ENCODE measurements around the gene DAB1. TPM values are rescaled to one million over a fixed set of nuclear protein-coding genes. Genes with fewer than 3 reads are reported as not detected.

DAB1 gene
- total RNA-seq, 1 donor from 2014 or later = 19.1 TPM

DNA sequence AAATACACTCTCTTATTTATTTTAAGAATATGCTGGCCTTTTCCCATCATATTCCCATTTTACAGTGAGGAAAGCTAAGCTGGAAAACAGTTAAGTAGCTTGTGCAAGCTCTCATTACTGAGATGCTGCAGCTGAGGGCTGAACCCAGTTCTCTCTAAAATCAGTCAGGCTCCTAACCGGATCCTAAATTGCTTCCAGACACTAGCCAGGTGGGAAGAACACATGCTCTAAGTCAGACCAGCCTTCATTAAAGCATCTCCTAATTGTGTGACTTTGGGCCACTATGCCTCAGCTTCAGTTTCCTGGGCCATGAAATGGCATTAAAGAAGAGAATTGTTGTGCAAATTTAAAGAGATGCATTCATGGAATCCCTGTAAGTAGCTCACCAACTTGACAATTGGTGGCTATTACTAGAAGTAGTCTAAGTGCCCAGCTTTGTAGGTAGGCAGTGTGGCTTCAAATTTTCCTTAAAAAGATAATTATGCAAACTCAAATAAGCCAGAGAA lies 228.4 kb downstream of the DAB1 start:
- Mint-ChIP-seq H3K9me3 (ENCODE audit: unreplicated experiment) (no peaks in the 10 kb centered on the region), H3K4me3 (ENCODE audit: unreplicated experiment) (no peak overlapping the region), H3K4me1 (ENCODE audit: unreplicated experiment) (peaks cover 16% of the 10 kb centered on the region), H3K36me3 (ENCODE audit: low read depth, unreplicated experiment) (no peaks in the 10 kb centered on the region), H3K27me3 (ENCODE audit: unreplicated experiment) (peaks cover 3% of the 10 kb centered on the region), H3K27ac (ENCODE audit: unreplicated experiment) (no peak overlapping the region)
- TF ChIP-seq, protein P1, sequence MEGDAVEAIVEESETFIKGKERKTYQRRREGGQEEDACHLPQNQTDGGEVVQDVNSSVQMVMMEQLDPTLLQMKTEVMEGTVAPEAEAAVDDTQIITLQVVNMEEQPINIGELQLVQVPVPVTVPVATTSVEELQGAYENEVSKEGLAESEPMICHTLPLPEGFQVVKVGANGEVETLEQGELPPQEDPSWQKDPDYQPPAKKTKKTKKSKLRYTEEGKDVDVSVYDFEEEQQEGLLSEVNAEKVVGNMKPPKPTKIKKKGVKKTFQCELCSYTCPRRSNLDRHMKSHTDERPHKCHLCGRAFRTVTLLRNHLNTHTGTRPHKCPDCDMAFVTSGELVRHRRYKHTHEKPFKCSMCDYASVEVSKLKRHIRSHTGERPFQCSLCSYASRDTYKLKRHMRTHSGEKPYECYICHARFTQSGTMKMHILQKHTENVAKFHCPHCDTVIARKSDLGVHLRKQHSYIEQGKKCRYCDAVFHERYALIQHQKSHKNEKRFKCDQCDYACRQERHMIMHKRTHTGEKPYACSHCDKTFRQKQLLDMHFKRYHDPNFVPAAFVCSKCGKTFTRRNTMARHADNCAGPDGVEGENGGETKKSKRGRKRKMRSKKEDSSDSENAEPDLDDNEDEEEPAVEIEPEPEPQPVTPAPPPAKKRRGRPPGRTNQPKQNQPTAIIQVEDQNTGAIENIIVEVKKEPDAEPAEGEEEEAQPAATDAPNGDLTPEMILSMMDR (IDR thresholded peaks at IDR 0.05; ENCODE audit: unreplicated experiment) = no peak
- no peak for DNase-seq (ENCODE audit: low spot score)

DNA sequence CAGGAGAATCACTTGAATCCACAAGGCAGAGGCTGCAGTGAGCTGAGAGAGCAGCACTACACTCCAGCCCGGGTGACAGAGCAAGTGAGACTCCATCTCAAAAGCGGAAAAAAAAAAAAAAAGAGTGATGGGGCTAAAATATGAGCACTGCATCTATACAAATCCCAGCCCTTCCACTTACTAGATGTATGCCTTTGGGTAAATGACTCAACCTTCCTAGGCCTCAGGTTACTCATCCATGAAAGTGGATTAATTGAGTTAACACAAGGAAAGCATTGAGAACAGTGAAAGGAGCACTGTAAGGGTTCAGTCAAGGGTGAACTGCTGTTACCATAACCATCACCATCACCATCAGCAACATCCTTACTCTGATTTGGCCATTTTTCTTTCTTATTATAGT lies 231.6 kb downstream of the DAB1 start:
- no peak for DNase-seq (ENCODE audit: low spot score)
- Mint-ChIP-seq H3K36me3 (ENCODE audit: low read depth, unreplicated experiment) (no peaks in the 10 kb centered on the region), H3K27ac (ENCODE audit: unreplicated experiment) (no peak overlapping the region), H3K9me3 (ENCODE audit: unreplicated experiment) (no peaks in the 10 kb centered on the region), H3K27me3 (ENCODE audit: unreplicated experiment) (peaks cover 3% of the 10 kb centered on the region), H3K4me3 (ENCODE audit: unreplicated experiment) (no peak overlapping the region), H3K4me1 (ENCODE audit: unreplicated experiment) (no peaks in the 10 kb centered on the region)
- TF ChIP-seq, protein P1 (IDR thresholded peaks at IDR 0.05; ENCODE audit: unreplicated experiment) = no peak

DNA sequence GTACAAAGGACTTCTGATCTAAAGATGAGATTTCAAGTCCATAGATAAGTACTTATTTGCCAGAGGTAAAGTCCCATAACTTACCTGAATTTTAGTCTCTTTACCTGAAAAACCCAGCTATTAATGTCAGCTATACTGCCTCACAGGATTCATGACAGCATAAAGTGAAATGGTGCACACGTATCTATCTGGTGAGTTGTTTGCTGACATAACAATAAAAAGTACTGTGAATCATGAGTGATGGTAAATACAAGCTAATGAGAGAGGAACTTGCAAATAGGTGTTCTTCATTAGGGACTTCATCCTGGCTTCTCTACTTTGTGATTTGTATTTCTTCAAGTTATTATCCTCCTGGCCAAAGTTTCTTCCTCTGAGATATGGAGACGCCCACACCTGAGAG lies 233.0 kb downstream of the DAB1 start:
- H3K27ac Mint-ChIP-seq (ENCODE audit: unreplicated experiment) = no peak overlapping the region
- H3K4me3 Mint-ChIP-seq (ENCODE audit: unreplicated experiment) = no peak overlapping the region
- peaks cover 2% of the 10 kb centered on the region for H3K27me3 Mint-ChIP-seq (ENCODE audit: unreplicated experiment)
- no peak for DNase-seq (ENCODE audit: low spot score)
- no peaks in the 10 kb centered on the region for H3K4me1 Mint-ChIP-seq (ENCODE audit: unreplicated experiment)
- TF ChIP-seq, protein P1 (IDR thresholded peaks at IDR 0.05; ENCODE audit: unreplicated experiment) = no peak
- no peaks in the 10 kb centered on the region for H3K9me3 Mint-ChIP-seq (ENCODE audit: unreplicated experiment)
- H3K36me3 Mint-ChIP-seq (ENCODE audit: low read depth, unreplicated experiment) = no peaks in the 10 kb centered on the region

DNA sequence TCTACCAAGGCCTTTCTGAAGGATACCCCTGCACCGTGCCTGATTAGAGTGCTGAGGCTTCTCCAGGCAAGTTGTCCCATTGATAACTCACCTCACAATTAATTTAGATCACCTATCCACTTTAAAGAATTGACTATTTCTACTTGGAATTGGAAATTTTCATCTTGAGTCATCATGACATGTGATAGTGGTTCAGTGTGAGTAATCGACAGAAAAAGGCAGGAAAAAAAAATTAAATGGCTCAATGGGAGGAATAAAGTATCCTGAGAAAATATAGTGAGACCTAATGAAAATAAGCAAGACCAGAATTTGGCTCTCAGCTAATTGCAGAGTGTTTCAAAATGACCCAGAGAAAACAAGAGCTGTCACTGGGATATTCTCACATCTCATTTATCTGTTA lies 235.7 kb downstream of the DAB1 start:
- Mint-ChIP-seq H3K27me3 (ENCODE audit: unreplicated experiment) (no peaks in the 10 kb centered on the region), H3K4me1 (ENCODE audit: unreplicated experiment) (no peaks in the 10 kb centered on the region), H3K4me3 (ENCODE audit: unreplicated experiment) (no peak overlapping the region), H3K27ac (ENCODE audit: unreplicated experiment) (no peak overlapping the region), H3K9me3 (ENCODE audit: unreplicated experiment) (no peaks in the 10 kb centered on the region), H3K36me3 (ENCODE audit: low read depth, unreplicated experiment) (no peaks in the 10 kb centered on the region)
- TF ChIP-seq, protein P1 (IDR thresholded peaks at IDR 0.05; ENCODE audit: unreplicated experiment) = no peak
- DNase-seq (ENCODE audit: low spot score) = no peak

DNA sequence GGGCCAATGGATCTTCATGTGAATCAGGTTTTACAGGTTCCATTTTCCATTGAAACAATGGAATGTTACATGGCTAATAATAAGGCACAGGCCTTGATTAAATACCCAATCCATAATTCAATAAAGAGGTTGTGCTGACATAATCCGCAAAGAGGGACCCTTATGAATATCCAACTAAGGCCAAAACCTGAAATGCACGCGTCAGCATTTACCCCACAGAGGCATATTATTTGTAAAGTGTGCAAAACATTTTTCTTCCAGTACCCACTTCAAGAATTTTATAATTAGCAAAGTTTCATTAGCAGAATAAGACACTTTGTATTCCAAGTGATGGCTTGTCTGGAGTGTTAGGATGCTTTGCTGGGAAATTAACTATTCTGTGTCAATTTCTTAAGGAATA lies 237.4 kb downstream of the DAB1 start:
- TF ChIP-seq, protein P1 (IDR thresholded peaks at IDR 0.05; ENCODE audit: unreplicated experiment) = no peak
- no peak for DNase-seq (ENCODE audit: low spot score)
- Mint-ChIP-seq H3K9me3 (ENCODE audit: unreplicated experiment) (no peaks in the 10 kb centered on the region), H3K27me3 (ENCODE audit: unreplicated experiment) (no peaks in the 10 kb centered on the region), H3K4me1 (ENCODE audit: unreplicated experiment) (no peaks in the 10 kb centered on the region), H3K4me3 (ENCODE audit: unreplicated experiment) (no peak overlapping the region), H3K36me3 (ENCODE audit: low read depth, unreplicated experiment) (no peaks in the 10 kb centered on the region), H3K27ac (ENCODE audit: unreplicated experiment) (no peak overlapping the region)

All from endothelial cell (in vitro differentiated cells).